ENCODE data around the gene PRR18.

GRCh38 chr6:166344240-166344639, 36.0 kb upstream of the PRR18 start:
- TF ChIP-seq, protein P1, sequence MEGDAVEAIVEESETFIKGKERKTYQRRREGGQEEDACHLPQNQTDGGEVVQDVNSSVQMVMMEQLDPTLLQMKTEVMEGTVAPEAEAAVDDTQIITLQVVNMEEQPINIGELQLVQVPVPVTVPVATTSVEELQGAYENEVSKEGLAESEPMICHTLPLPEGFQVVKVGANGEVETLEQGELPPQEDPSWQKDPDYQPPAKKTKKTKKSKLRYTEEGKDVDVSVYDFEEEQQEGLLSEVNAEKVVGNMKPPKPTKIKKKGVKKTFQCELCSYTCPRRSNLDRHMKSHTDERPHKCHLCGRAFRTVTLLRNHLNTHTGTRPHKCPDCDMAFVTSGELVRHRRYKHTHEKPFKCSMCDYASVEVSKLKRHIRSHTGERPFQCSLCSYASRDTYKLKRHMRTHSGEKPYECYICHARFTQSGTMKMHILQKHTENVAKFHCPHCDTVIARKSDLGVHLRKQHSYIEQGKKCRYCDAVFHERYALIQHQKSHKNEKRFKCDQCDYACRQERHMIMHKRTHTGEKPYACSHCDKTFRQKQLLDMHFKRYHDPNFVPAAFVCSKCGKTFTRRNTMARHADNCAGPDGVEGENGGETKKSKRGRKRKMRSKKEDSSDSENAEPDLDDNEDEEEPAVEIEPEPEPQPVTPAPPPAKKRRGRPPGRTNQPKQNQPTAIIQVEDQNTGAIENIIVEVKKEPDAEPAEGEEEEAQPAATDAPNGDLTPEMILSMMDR (conservative IDR thresholded peaks at IDR 0.05; ENCODE audit: low read depth, low read length): no peak
- TF ChIP-seq EZH2 (IDR thresholded peaks at IDR 0.05; ENCODE audit: low read length, unreplicated experiment) (no peak), EZH2phosphoT487 (IDR thresholded peaks at IDR 0.05; ENCODE audit: borderline replicate concordance, low read length) (no peak)

All from PC-3 (cell line).